Measurements from ENCODE around the gene ZFYVE9.

The ZFYVE9 gene

GRCh38 chr1:52249831-52250230 lies 107.9 kb downstream of the ZFYVE9 start:
- DNase-seq = no peak

GRCh38 chr1:52253421-52253820 lies 111.5 kb downstream of the ZFYVE9 start:
- DNase-seq = no peak

DNA sequence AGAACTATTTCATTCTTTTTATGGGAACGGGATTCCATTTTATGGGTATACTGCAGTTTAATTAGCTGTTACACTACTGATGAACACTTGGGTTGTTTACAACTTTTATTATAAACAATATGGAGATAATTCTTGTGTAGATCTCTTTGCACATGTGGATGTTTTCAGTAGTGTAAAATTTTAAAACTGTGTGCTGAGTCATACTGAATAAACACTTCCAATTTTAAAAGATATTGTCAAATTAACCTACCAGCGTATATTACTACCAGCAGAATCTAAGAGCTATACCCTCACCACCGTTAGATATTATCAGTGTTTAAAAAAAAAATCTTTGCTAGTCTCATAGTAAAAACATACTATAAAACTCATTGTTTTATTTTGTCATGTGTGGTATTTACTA lies 118.0 kb downstream of the ZFYVE9 start:
- DNase-seq = no peak

DNA sequence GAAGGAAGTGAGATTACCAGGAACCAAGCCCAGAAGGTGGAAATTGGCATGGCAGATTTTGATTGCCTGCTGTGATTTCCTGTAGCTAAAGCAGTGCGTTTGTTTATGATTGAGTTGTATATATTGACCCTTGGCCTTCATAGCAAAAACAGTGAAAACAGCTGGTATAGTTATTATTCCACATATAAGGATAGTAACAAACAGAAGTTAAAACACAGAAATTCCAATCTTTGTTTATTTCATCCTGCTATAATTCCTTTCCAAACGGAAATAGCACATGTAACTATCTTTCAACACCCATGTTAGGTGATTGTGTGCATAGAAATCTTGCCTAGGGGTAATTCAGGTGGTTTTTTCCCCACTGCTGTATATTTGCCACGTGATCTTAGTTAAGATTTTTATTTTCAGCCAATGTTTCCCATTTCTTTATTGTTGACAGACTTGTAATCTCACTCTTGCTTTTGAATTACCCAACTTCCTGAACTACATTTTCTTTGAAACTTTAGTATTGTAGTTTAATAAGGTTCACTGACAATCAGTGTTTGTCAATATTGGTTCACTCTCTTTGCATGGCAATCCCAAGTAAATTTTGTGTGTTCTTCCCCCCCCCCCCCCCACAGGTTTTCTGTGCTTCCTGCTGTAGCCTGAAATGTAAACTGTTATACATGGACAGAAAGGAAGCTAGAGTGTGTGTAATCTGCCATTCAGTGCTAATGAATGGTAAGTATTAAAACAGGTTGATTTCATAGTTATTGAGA lies 121.4 kb downstream of the ZFYVE9 start:
- DNase-seq = no peak

DNA sequence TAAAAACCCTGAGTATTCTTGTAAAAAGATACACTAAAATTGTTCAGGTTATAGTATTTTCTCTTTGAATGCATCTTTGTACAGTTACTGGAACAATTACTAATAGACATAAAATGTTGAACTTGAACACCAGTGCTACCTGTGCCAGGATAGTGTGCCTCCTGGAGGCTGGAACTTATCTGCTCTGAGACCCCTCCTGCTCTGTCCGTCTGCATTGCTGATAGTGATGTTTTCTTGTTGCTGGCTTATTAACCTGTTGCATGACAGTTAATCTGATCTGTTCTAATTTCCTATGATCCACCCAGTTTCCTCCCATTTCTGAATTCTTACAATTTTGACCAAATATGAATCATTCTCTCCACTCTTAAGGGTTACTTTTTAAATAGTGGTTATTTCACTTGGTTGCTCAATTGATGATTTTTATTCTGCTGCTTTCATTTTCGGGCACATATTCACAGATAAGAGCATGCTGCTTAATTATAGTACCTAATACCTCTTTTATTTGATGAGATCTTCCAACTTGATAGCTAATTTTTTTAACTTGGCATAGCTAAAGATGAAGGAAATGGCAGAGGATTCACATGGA lies 122.7 kb downstream of the ZFYVE9 start:
- no peak for DNase-seq

DNA sequence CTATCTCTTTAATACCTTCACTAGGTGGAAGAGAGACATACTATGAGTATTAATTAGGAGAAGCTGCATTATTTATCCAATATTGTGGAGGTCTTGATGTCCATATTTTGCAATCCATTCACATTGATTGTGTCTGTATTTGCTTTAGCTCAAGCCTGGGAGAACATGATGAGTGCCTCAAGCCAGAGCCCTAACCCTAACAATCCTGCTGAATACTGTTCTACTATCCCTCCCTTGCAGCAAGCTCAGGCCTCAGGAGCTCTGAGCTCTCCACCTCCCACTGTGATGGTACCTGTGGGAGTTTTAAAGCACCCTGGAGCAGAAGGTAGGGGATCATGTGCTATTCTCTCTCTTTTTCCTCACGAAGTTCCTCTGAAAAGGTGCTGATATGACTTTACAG lies 124.6 kb downstream of the ZFYVE9 start:
- no peak for DNase-seq

- no peak for DNase-seq
Measured at GRCh38 chr1:52268372-52268771, 126.5 kb downstream of the ZFYVE9 start.

GRCh38 chr1:52281518-52281917 lies 139.6 kb downstream of the ZFYVE9 start:
- DNase-seq = no peak

DNA sequence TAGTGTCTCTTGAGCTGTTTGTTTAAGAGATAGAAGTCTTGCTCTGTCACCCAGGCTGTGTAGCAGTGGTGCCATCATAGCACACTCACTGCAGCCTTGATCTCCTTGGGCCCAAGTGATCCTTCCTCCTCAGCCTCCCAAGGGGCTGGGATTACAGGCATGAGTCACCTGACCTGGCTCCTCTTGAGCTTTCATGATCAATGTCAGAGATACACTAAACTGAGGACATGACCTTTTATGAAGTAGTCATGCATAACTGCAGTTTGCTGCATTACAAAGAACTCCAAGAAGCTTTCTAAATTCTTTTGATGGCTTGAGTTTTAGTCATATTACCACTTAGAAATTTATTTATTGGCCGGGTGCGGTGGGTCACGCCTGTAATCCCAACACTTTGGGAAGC lies 146.4 kb downstream of the ZFYVE9 start:
- no peak for DNase-seq

DNA sequence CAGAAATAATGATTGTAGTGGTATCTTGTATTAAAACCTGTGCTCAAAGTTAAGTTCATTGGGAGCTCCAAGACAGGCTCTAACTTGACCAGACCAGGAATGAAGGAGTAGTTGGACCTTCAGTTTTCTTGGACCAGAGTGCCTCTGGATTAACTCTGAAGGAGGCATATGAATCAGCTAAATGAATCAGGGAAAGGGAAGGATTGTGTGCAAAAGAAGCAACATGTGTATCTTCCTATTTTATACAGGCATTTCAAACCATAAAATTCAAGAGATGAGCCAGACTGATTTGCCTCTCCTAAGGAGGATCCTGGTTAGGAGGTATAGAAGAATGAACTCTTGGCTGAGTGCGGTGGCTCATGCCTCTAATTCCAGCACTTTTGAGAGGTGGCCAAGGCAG lies 152.7 kb downstream of the ZFYVE9 start:
- no peak for DNase-seq

DNA sequence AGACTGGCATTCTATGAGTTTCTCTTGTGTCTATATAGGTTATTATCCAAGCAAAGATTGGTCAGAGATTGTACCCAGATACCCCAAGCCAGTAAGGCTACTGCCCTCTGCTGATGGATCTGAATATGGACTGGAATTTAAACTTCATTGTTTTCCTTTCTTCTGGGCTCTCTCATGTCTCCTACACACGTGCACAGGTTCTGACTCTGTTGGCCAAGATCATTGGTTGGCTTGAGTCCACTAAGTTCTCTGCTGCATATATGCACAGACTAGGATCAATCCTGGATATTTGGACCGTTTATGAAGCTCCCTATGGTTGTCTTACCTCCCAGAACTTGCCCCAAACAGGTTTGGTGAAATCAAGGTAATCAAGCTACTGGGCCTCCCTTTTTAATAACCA lies 154.5 kb downstream of the ZFYVE9 start:
- no peak for DNase-seq

- no peak for DNase-seq
Measured at GRCh38 chr1:52305417-52306226, 163.7 kb downstream of the ZFYVE9 start.

DNA sequence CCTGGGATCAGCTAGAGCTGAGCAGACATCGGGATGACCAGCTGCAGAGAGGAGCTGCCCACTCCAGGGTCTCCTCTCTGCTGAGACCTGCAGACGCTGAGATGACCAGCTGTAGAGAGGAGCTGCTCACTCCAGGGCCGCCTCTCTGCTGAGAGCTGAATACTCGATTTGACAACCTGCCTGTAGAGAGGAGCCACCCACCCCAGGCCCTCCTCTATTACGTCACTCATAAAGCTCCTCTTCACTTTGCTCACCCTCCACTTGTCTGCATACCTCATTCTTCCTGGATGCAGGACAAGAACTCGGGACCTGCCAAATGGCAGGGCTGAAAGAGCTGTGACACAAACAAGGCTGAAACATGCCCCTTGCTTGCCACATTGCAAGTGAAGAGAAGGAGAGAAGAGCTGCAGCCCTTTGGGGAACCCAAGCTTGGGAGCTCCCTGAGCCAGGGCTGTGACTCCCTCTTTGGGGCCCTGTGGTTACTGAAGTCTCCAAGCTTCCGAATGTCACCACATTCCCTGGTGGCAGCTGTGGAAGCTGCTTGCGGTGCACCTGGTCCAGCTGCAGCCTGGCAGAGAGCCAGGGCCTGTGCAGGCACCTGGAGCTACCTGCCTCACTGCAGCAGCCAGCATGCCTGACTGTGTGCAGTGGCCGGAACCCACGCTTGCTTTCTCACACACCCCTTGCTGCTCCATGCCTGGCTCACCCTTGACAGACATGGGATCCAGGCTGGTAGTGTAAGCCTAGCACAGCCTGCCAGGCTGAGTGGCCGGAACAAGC lies 164.5 kb downstream of the ZFYVE9 start:
- no peak for DNase-seq

GRCh38 chr1:52321061-52321460 lies 179.2 kb downstream of the ZFYVE9 start:
- DNase-seq = no peak

DNA sequence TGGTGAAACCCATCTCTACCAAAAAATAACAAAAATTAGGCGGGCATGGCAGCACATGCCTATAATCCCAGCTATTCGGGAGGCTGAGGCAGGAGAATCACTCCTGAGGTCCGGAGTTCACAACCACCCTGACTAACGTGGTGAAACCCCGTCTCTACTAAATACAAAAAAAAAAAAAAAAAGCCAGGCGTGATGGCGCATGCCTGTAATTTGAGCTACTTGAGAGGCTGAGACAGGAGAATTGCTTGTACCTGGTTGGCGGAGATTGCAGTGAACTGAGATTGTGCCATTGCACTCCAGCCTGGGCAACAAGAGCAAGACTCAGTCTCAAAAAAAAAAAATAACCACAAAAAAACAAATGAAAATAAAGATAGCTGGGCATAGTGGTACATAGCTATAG lies 181.8 kb downstream of the ZFYVE9 start:
- DNase-seq = no peak

- no peak for DNase-seq
Measured at GRCh38 chr1:52325786-52326185, 183.9 kb downstream of the ZFYVE9 start.

GRCh38 chr1:52328615-52329014 lies 186.7 kb downstream of the ZFYVE9 start:
- no peak for DNase-seq

DNA sequence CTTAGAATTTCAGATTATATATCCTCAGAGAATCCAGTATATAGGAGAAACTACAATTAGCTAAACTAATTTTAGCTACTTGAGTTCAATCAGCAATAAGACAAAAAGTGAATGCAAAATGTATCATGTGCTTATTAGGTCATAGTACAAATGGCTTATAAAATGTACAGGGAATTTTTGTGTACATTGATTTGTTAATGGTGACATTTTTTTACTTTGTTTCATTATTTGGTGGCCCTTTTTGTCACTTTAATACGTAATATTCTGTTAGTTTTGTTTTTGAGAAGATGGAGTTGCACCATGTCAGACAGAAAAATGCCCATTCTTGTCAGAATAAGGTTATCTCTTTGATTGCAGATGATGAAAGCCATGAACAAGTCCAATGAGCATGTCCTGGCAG lies 190.5 kb downstream of the ZFYVE9 start:
- DNase-seq = no peak

GRCh38 chr1:52334906-52335528 lies 193.1 kb downstream of the ZFYVE9 start:
- DNase-seq = no peak

DNA sequence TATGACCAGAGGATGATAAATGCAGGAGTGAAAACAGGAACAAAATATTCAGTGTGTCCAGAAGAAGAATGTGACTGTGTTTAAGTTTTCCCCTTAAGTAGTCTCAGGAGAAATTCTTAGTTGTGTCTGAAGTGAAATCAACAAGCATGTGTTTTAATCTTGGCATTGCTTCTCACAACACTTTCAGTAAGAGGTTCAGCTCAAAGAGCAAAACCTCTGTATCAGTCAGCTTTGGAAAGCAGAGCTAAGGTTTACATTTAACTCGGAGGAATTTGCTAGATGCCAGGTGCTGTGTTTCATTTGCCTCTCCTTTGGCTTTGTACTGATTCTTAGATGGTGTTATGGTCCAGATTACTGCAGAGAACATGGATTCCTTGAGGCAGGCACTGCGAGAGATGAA lies 195.6 kb downstream of the ZFYVE9 start:
- no peak for DNase-seq

DNA sequence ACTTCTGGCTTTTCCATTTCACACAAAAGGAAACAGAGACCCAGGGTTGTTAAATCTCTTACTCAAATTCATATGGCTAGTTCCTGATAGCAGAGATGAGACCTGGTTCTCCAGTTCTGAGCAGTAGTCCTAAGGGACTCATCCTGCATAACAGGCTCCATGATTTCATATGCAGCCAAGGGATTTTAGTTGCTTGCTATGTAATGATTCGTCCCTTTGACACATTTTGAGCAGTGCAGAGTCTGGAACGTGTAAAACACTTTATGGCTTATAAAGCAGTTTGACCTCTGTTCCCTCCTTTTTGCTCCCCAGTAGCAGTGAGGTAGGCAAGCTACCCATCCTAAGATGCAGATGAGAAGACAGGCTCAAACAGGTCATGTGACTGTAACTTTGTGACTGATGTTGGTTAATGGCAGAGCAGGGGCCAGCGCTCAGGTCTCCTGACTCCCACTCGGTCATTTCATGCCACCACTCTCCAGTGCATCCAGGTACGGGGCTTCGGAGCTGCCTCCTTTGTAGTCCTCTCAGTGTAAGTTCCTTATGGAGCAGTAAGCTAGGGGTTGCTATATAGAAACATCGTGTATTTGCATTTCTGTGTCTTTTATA lies 199.9 kb downstream of the ZFYVE9 start:
- DNase-seq = no peak

DNA sequence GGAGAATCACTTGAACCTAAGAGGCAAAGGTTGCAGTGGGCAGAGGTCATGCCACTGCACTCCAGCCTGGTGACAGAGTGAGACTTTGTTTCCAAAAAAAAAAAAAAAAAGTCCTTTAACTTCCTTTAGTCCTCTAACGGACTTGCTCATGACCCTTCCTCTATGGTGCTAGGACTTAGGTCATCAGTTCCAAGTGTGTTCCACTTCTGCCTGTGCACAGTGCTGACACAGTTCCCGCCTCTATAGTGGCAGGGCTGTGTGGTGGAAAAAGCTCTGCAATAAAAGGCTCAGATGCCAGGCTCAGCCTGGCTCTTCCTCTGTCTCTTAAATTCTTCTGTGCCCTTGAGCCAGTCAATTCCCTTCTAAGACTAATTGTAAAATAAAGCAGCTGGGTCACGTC lies 202.1 kb downstream of the ZFYVE9 start:
- DNase-seq = no peak
